Measurements from ENCODE around the gene ARID5B.

ARID5B gene

GRCh38 chr10:62082729-62083411 is 181.4 kb downstream of the ARID5B start:
- DNase-seq: peak; percentile 56

DNA sequence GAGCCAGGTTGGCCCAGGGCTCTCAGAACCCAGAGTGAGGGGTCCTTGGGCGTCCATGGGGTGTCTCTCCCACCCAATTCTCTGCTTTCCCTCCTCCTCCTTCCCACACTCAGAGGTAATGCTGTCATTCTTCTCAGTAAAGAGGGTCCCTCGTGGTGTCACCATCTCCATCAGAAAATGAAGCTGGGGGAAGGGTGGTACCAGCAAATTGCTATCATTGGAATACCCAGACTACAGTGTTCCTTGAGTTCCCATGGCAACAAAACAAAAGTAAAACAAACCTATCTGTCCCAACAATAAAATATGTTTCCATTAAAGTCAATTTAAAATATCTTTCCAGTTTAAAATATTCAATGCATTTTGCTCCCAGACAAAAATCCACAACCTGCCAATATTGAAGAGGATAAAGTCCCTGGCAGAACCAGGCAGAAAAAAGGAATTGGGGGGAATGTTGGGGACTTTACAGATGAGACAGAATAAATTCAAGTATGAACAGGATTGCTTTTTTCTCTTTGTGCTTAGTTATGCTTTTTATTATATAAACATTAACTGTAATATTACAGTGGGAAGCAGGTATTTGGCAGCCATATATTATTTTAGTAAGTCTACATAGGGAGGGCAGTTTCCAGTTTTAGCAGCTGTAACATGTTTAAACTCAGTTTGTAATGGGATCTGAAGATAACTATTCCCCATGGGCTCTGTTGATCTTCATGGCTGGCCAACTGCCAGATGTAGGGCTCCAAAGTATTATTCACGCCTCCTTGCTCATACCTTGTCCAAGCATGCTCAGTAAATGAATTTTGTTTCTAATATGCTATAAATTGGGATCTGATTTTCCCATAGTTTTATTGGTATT is 182.1 kb downstream of the ARID5B start:
- peak; percentile 84 for DNase-seq

DNA sequence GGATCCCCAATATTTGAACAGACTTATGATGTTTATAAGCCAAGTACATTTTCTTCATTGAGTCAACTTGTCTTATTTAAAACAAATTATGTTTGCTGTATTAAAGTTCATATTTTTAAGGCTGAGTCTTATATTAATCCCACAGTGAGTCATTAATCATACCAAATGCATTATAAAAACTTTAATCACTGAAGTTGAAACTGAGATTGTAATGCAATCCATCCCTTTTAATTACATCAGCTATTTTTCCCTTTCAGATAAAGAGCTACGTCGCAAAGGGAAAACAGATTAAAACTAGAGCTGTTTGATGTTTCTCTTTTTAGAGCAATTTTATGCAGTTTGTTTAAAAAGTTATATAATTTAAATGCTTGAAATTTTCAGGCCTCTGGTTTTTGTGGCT is 183.0 kb downstream of the ARID5B start:
- peak; percentile 49 for DNase-seq

GRCh38 chr10:62085404-62085803 is 183.9 kb downstream of the ARID5B start:
- DNase-seq: no peak

- no peak for DNase-seq
These were observed 184.3 kb downstream of the ARID5B start for GRCh38 chr10:62085821-62086220.

DNA sequence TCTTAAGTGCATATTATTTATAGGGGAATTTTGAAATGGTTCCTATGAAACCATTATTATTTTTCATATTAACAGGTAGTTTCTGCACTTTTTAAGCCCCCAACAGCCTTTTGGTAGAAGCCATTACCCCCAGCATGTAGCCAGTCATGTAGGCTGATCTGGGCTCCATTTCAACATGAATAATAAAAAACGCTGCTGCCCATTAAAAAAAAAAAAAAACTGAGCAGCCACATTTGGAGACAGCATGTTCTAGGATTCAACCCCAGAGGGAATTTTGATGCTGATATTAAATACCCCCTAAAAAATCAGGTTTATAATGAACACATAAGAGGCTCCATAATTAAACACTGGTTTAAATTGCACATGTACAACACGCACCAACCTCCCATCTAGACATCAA is 185.8 kb downstream of the ARID5B start:
- no peak for DNase-seq

GRCh38 chr10:62088786-62089185 is 187.3 kb downstream of the ARID5B start:
- no peak for DNase-seq

- DNase-seq: no peak
These were observed 191.0 kb downstream of the ARID5B start for GRCh38 chr10:62092301-62093030.

DNA sequence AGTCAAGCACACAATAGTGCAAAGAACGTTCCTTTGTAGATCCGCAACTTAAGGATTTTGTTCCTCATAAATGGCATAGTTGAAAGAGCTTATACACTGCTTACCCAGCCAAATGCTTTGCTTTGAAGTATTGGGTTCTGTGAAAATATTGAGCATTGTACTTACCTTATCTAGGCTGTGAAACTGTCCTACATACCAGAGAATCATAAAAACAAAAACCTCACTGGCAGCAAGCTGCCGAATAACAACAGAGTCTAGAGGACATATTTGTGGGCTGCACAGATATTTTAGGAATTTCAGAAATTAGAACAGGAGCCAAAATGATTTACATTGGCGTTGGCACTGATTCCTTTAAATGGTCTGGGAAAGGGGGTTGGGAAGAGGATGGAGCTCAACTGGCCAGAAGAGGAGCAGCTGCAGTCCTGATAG is 192.4 kb downstream of the ARID5B start:
- peak; percentile 90 for DNase-seq

DNA sequence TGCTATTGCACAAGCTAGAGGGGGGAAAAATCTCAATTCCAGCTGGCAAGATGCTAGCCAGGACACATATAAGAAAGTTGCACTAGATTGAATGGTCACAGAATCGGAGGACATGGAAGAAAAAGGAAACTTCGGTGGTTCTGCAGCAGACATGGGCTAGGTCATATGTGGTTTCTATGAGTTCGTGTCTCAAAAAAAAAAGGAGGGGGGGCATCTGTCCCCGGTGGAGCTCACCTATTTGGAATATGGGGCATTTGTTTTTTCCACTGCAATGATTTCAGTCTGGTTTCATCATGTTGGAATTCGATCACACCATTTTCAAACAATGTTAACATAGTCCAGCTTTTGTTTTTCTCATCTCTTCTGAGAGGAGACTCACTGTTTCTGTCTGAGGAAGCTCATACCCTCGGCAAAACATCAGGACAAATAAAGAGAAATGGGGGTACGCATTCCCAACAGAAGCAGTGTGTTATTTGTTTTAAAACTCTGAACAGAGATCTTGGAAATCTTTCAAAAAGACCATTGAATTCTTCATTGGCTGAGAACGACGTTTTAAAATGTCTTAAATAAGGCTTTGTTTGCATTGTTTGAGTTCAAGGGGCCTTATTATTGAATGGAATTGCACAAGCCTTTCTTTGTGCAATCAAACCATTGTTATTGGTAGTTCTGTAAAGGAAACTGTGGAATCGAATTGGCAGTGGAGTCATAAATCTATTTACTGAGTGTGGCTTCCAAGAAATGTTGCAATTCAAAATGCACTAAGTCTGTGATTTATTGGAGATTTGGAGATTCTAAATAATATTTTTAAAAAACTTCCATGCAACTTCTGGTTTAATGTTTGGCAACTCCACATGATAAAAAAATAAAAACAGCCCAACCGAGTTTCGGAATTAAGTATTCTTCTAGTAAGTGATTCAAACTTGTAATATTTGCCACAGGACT is 194.0 kb downstream of the ARID5B start:
- DNase-seq: peak; percentile 77

- no peak for DNase-seq
These were observed 194.9 kb downstream of the ARID5B start for GRCh38 chr10:62096256-62096933.

DNA sequence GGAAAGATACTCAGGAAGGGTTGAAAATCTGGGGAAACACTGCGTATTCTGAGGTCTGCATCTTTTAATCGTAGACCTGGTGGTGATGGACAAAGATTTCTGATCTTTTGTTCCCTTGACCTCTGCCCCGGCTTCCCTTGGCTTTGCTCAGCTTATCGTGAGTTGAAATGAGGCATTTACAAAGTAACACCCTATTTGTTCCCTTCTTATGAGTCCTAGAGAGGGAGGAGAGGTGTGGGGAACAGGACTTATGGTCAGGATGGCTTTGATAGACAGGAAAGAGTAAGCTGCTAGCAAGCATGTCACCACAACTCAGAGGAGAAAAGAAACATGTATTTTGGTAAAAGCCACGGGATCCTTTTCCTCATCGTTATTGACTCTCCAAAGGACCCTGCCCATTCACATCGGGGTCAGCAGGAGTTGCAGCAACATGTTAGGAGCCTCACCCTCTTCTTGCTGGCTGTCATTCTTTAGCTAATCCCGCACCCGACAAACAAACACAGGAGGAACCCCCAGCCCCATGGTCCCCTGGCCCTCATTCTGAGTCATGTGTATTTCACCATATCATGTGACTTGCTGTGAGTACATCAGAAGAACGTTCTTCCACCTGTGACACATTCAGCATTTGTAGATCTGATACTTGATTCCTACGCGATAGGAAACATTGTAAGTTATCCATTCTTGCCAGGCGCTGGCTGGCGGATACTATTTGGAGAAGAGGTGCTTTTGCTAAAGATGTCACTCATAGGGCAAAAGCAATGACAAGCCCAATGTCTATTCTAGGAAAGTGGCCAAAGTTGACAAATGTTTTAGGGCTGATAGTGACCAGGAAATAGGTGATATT is 197.0 kb downstream of the ARID5B start:
- DNase-seq: no peak

GRCh38 chr10:62099299-62099698 is 197.8 kb downstream of the ARID5B start:
- no peak for DNase-seq

GRCh38 chr10:62103857-62104256 is 202.4 kb downstream of the ARID5B start:
- no peak for DNase-seq

DNA sequence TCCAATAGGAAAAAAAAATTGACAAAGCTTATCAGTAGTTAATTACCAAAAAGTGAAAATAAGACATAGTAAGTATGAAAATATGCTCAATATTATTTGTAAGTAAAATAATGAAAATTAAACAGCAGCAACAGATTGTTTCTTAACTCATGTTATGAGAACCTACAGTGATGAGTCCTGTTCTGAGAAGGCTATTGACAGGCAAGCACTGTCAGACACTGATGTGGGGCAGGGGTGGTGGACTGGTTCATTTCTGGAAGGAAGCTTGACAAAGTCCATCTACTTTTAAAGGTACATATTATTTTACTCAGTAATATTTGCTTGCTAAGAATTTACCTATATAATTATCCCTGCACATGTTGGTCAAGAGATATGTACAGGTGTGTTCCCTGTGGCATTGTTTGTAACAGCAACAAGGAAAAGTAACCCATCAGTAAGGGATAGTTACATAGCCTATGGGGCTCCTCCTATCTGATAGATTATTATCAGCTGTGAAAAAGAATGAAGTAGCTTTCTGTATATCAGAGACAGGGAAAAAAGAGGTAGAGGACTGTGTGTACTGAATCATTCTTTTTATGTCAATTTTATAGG is 205.5 kb downstream of the ARID5B start:
- DNase-seq: no peak

GRCh38 chr10:62108759-62109586 is 207.5 kb downstream of the ARID5B start:
- no peak for DNase-seq

DNA sequence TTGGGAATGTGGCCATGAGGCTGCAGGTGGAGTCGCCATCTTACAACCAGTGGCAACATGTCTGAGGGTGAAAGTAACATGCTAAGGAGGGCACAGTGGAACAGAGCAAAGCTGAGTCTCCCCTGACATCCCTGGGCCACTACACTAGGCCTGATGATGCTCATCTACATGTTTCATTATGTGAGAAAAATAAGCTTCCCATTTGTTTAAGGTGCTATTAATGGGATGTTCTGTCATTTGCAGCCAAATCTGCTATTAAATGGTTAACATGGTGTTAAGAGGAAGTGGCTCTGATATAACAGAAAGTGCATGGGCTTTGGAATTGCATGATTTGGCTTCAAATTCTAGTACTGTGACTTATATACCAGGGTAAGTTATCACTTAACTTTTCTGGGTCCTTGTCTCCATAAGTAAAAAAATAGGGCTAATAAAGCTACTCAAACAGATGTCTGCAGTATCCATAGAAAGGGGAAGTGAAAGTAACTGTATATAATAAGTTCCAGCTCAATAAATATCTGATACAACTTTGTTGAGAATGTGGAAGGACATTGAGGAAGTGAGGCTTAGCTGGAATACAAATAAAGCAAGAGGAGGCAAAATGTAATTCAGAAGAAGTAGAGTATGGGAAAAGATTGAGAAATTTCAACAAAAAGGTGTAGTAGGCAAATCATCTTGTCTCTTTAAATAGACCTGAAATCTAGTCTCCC is 208.2 kb downstream of the ARID5B start:
- DNase-seq: no peak

GRCh38 chr10:62112300-62112699 is 210.8 kb downstream of the ARID5B start:
- no peak for DNase-seq

DNA sequence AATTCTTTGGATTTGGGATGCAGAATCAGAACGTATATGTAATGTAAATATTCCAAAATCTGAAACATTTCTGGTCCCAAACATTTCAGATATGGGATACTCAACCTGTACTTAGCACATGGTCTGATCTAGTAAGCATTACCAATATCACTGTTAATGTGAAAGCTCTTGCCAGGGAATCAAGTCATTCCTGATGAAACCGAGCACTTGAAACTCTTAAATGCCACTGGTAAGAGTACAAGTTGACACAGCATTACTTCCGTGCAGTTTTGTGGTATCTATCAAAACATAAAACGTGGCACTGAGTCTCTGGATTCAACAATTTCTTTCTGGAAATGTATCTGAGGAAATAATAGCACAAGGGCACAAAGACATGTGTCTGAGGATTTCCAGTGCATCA is 211.5 kb downstream of the ARID5B start:
- no peak for DNase-seq

All from fibroblast of skin of right quadriceps (primary cell).